Endothelial cell of umbilical vein (primary cell): ENCODE results near the gene XXYLT1.
A peak's percentile ranks its signal among the peaks of the same experiment; 100 is the strongest.

ENCODE experiments used
- CTCF ChIP-seq, 2 donors: IDR thresholded peaks; 1 replicate in 1 of 2; 2 replicates in 1 of 2; pipeline ENCODE4 v1.5.1; 2011; ENCODE audit warnings: low read length in 2 of 2, mild to moderate bottlenecking in 2 of 2, moderate library complexity in 2 of 2, control low read depth in 1 of 2, inconsistent platforms in 1 of 2, low read depth in 1 of 2; ENCODE audit not compliant: insufficient read depth in 1 of 2; ENCODE audit errors: extremely low read depth in 1 of 2
- JUN ChIP-seq: IDR thresholded peaks from 2 replicates; pipeline ENCODE4 v1.6.1; 2011; ENCODE audit warnings: borderline replicate concordance, low read depth; ENCODE audit not compliant: insufficient read length, insufficient read depth
- POLR2A ChIP-seq: IDR thresholded peaks from 2 replicates; pipeline ENCODE4 v1.6.1; 2012; ENCODE audit warnings: low read depth, mild to moderate bottlenecking, control low read depth, low read length

GRCh38 chr3:195258449-195259153 lies 12.4 kb downstream of the XXYLT1 start:
- no peak for TF ChIP-seq CTCF (IDR thresholded peaks at IDR 0.05; ENCODE audit: extremely low read depth in 1 of 2, insufficient read depth in 1 of 2, low read depth in 1 of 2, low read length in 2 of 2)
- no peak for TF ChIP-seq JUN
- peak; percentile 47 for TF ChIP-seq POLR2A
